Measurements from ENCODE around the gene NELL1. TPM values are rescaled to one million over a fixed set of nuclear protein-coding genes. Genes with fewer than 3 reads are reported as not detected.

Gene NELL1
- total and polyA plus RNA-seq, 3 experiments from 2014 or later, result not detected

- no peak for DNase-seq
- no peaks in the 10 kb centered on the region for H3K36me3 ChIP-seq (ENCODE audit: insufficient read depth, low read length)
- no peaks in the 10 kb centered on the region for H3K4me1 ChIP-seq (ENCODE audit: insufficient read depth, low read length)
- H3K4me1 Mint-ChIP-seq, result no peaks in the 10 kb centered on the region
- H3K27ac ChIP-seq (ENCODE audit: low read depth, low read length), result no peak overlapping the region
- peaks cover 0 to 8% (median 3%) of the 10 kb centered on the region in 5 donors for H3K9me3 Mint-ChIP-seq
- no peaks in the 10 kb centered on the region for H3K36me3 Mint-ChIP-seq
- CTCF ChIA-PET, result no interaction called here
- H3K9me3 ChIP-seq (ENCODE audit: low read length), result no peaks in the 10 kb centered on the region
- H3K27ac Mint-ChIP-seq, result no peak overlapping the region
- POLR2A ChIA-PET, result no interaction called here
- H3K4me3 Mint-ChIP-seq, result no peak overlapping the region
- no peaks in the 10 kb centered on the region for H3K27me3 Mint-ChIP-seq
- H3K27me3 ChIP-seq (ENCODE audit: insufficient read depth, low read length, poor library complexity, severe bottlenecking), result no peaks in the 10 kb centered on the region
- no peak overlapping the region for H3K4me3 ChIP-seq (ENCODE audit: low read length)
These were observed 263.7 kb downstream of the NELL1 start for GRCh38 chr11:20933086-20933485.

- no peak overlapping the region for H3K4me3 ChIP-seq (ENCODE audit: low read length)
- no peaks in the 10 kb centered on the region for H3K4me1 Mint-ChIP-seq
These were observed 264.6 kb downstream of the NELL1 start for GRCh38 chr11:20933958-20934357.

GRCh38 chr11:20934516-20934915 is 265.1 kb downstream of the NELL1 start:
- Histone ChIP-seq H3K27me3 (ENCODE audit: insufficient read depth, low read length, poor library complexity, severe bottlenecking) (no peaks in the 10 kb centered on the region), H3K4me3 (ENCODE audit: low read length) (no peak overlapping the region), H3K36me3 (ENCODE audit: insufficient read depth, low read length) (no peaks in the 10 kb centered on the region), H3K9me3 (ENCODE audit: low read length) (no peaks in the 10 kb centered on the region), H3K4me1 (ENCODE audit: insufficient read depth, low read length) (no peaks in the 10 kb centered on the region), H3K27ac (ENCODE audit: low read depth, low read length) (no peak overlapping the region)
- Mint-ChIP-seq H3K4me3 (no peak overlapping the region), H3K36me3 (no peaks in the 10 kb centered on the region), H3K9me3 (peaks cover 0 to 9% (median 1%) of the 10 kb centered on the region in 5 donors), H3K27me3 (no peaks in the 10 kb centered on the region), H3K4me1 (no peaks in the 10 kb centered on the region), H3K27ac (no peak overlapping the region)
- ChIA-PET CTCF (no interaction called here), POLR2A (no interaction called here)
- DNase-seq, result no peak

More at GRCh38 chr11:20933958-20934357, 264.6 kb downstream of the NELL1 start:
- Histone ChIP-seq H3K27ac (ENCODE audit: low read depth, low read length) (no peak overlapping the region), H3K4me1 (ENCODE audit: insufficient read depth, low read length) (no peaks in the 10 kb centered on the region), H3K36me3 (ENCODE audit: insufficient read depth, low read length) (no peaks in the 10 kb centered on the region), H3K9me3 (ENCODE audit: low read length) (no peaks in the 10 kb centered on the region), H3K27me3 (ENCODE audit: insufficient read depth, low read length, poor library complexity, severe bottlenecking) (no peaks in the 10 kb centered on the region)
- Mint-ChIP-seq H3K36me3 (no peaks in the 10 kb centered on the region), H3K4me3 (no peak overlapping the region), H3K27me3 (no peaks in the 10 kb centered on the region), H3K27ac (no peak overlapping the region), H3K9me3 (peaks cover 0 to 8% (median 1%) of the 10 kb centered on the region in 5 donors)
- ChIA-PET CTCF (no interaction called here), POLR2A (no interaction called here)
- DNase-seq, result no peak

GRCh38 chr11:20937826-20938225 is 268.4 kb downstream of the NELL1 start:
- Mint-ChIP-seq H3K27ac (no peak overlapping the region), H3K36me3 (no peaks in the 10 kb centered on the region), H3K4me3 (no peak overlapping the region), H3K9me3 (peaks cover 0 to 15% (median 0%) of the 10 kb centered on the region in 5 donors), H3K4me1 (no peaks in the 10 kb centered on the region), H3K27me3 (no peaks in the 10 kb centered on the region)
- Histone ChIP-seq H3K27ac (ENCODE audit: low read depth, low read length) (no peak overlapping the region), H3K4me1 (ENCODE audit: insufficient read depth, low read length) (no peaks in the 10 kb centered on the region), H3K27me3 (ENCODE audit: insufficient read depth, low read length, poor library complexity, severe bottlenecking) (no peaks in the 10 kb centered on the region), H3K9me3 (ENCODE audit: low read length) (no peaks in the 10 kb centered on the region), H3K4me3 (ENCODE audit: low read length) (no peak overlapping the region), H3K36me3 (ENCODE audit: insufficient read depth, low read length) (no peaks in the 10 kb centered on the region)
- ChIA-PET CTCF (no interaction called here), POLR2A (no interaction called here)
- DNase-seq, result no peak

- ChIA-PET CTCF (no interaction called here), POLR2A (no interaction called here)
- Histone ChIP-seq H3K4me1 (ENCODE audit: insufficient read depth, low read length) (no peaks in the 10 kb centered on the region), H3K4me3 (ENCODE audit: low read length) (no peak overlapping the region), H3K9me3 (ENCODE audit: low read length) (no peaks in the 10 kb centered on the region), H3K27me3 (ENCODE audit: insufficient read depth, low read length, poor library complexity, severe bottlenecking) (no peaks in the 10 kb centered on the region), H3K27ac (ENCODE audit: low read depth, low read length) (no peak overlapping the region), H3K36me3 (ENCODE audit: insufficient read depth, low read length) (no peaks in the 10 kb centered on the region)
- DNase-seq, result no peak
- H3K27me3 Mint-ChIP-seq, result no peaks in the 10 kb centered on the region
- H3K36me3 Mint-ChIP-seq, result no peaks in the 10 kb centered on the region
- H3K9me3 Mint-ChIP-seq, result peaks cover 4 to 8% (median 6%) of the 10 kb centered on the region in 5 donors
- H3K4me3 Mint-ChIP-seq, result no peak overlapping the region
- H3K27ac Mint-ChIP-seq, result no peak overlapping the region
- no peaks in the 10 kb centered on the region for H3K4me1 Mint-ChIP-seq
These were observed 280.2 kb downstream of the NELL1 start for GRCh38 chr11:20949585-20949984.

GRCh38 chr11:20962581-20962980 is 293.2 kb downstream of the NELL1 start:
- H3K4me1 Mint-ChIP-seq, result no peaks in the 10 kb centered on the region
- Histone ChIP-seq H3K4me1 (ENCODE audit: insufficient read depth, low read length) (no peaks in the 10 kb centered on the region), H3K4me3 (ENCODE audit: low read length) (no peak overlapping the region), H3K36me3 (ENCODE audit: insufficient read depth, low read length) (no peaks in the 10 kb centered on the region), H3K9me3 (ENCODE audit: low read length) (no peaks in the 10 kb centered on the region), H3K27ac (ENCODE audit: low read depth, low read length) (no peak overlapping the region), H3K27me3 (ENCODE audit: insufficient read depth, low read length, poor library complexity, severe bottlenecking) (peaks cover 3% of the 10 kb centered on the region)
- H3K36me3 Mint-ChIP-seq, result no peaks in the 10 kb centered on the region
- H3K27me3 Mint-ChIP-seq, result no peaks in the 10 kb centered on the region
- peaks cover 0 to 7% (median 2%) of the 10 kb centered on the region in 5 donors for H3K9me3 Mint-ChIP-seq
- no peak overlapping the region for H3K4me3 Mint-ChIP-seq
- CTCF ChIA-PET, result no interaction called here
- POLR2A ChIA-PET, result no interaction called here
- no peak for DNase-seq
- H3K27ac Mint-ChIP-seq, result no peak overlapping the region

- no peak for DNase-seq
- CTCF ChIA-PET, result no interaction called here
- H3K27me3 Mint-ChIP-seq, result no peaks in the 10 kb centered on the region
These were observed 294.2 kb downstream of the NELL1 start for GRCh38 chr11:20963596-20963995.

GRCh38 chr11:20964985-20965384 is 295.6 kb downstream of the NELL1 start:
- Histone ChIP-seq H3K27ac (ENCODE audit: low read depth, low read length) (no peak overlapping the region), H3K27me3 (ENCODE audit: insufficient read depth, low read length, poor library complexity, severe bottlenecking) (peaks cover 3% of the 10 kb centered on the region), H3K4me1 (ENCODE audit: insufficient read depth, low read length) (no peaks in the 10 kb centered on the region), H3K36me3 (ENCODE audit: insufficient read depth, low read length) (no peaks in the 10 kb centered on the region), H3K4me3 (ENCODE audit: low read length) (no peak overlapping the region), H3K9me3 (ENCODE audit: low read length) (no peaks in the 10 kb centered on the region)
- Mint-ChIP-seq H3K4me1 (no peaks in the 10 kb centered on the region), H3K27ac (no peak overlapping the region), H3K36me3 (no peaks in the 10 kb centered on the region), H3K27me3 (no peaks in the 10 kb centered on the region), H3K4me3 (no peak overlapping the region), H3K9me3 (peaks cover 0 to 7% (median 4%) of the 10 kb centered on the region in 5 donors)
- CTCF ChIA-PET, result no interaction called here
- no peak for DNase-seq
- POLR2A ChIA-PET, result no interaction called here

More at GRCh38 chr11:20963596-20963995, 294.2 kb downstream of the NELL1 start:
- H3K4me1 Mint-ChIP-seq, result no peaks in the 10 kb centered on the region
- H3K27me3 ChIP-seq (ENCODE audit: insufficient read depth, low read length, poor library complexity, severe bottlenecking), result peaks cover 3% of the 10 kb centered on the region
- H3K27ac Mint-ChIP-seq, result no peak overlapping the region
- no peaks in the 10 kb centered on the region for H3K36me3 Mint-ChIP-seq
- H3K9me3 ChIP-seq (ENCODE audit: low read length), result no peaks in the 10 kb centered on the region
- no peaks in the 10 kb centered on the region for H3K36me3 ChIP-seq (ENCODE audit: insufficient read depth, low read length)
- no peaks in the 10 kb centered on the region for H3K4me1 ChIP-seq (ENCODE audit: insufficient read depth, low read length)
- H3K27ac ChIP-seq (ENCODE audit: low read depth, low read length), result no peak overlapping the region
- H3K9me3 Mint-ChIP-seq, result peaks cover 0 to 7% (median 4%) of the 10 kb centered on the region in 5 donors
- POLR2A ChIA-PET, result no interaction called here
- no peak overlapping the region for H3K4me3 Mint-ChIP-seq
- no peak overlapping the region for H3K4me3 ChIP-seq (ENCODE audit: low read length)

- CTCF ChIA-PET, result no interaction called here
- Histone ChIP-seq H3K27me3 (ENCODE audit: insufficient read depth, low read length, poor library complexity, severe bottlenecking) (peaks cover 3% of the 10 kb centered on the region), H3K9me3 (ENCODE audit: low read length) (no peaks in the 10 kb centered on the region), H3K4me3 (ENCODE audit: low read length) (no peak overlapping the region), H3K36me3 (ENCODE audit: insufficient read depth, low read length) (no peaks in the 10 kb centered on the region), H3K27ac (ENCODE audit: low read depth, low read length) (no peak overlapping the region), H3K4me1 (ENCODE audit: insufficient read depth, low read length) (no peaks in the 10 kb centered on the region)
- H3K27ac Mint-ChIP-seq, result no peak overlapping the region
- H3K4me1 Mint-ChIP-seq, result no peaks in the 10 kb centered on the region
- H3K4me3 Mint-ChIP-seq, result no peak overlapping the region
- no peaks in the 10 kb centered on the region for H3K27me3 Mint-ChIP-seq
- peaks cover 0 to 6% (median 3%) of the 10 kb centered on the region in 5 donors for H3K9me3 Mint-ChIP-seq
- POLR2A ChIA-PET, result no interaction called here
- no peak for DNase-seq
- no peaks in the 10 kb centered on the region for H3K36me3 Mint-ChIP-seq
These were observed 297.1 kb downstream of the NELL1 start for GRCh38 chr11:20966489-20966888.

All from CD8-positive, alpha-beta memory T cell (primary cell).